ENCODE results near the gene RAP1GAP2. TPM values are rescaled to one million over a fixed set of nuclear protein-coding genes. Genes with fewer than 3 reads are reported as not detected.

RAP1GAP2 gene
- polyA plus RNA-seq, 4 donors = 17.6 to 32.1 (median 25.0) TPM

DNA sequence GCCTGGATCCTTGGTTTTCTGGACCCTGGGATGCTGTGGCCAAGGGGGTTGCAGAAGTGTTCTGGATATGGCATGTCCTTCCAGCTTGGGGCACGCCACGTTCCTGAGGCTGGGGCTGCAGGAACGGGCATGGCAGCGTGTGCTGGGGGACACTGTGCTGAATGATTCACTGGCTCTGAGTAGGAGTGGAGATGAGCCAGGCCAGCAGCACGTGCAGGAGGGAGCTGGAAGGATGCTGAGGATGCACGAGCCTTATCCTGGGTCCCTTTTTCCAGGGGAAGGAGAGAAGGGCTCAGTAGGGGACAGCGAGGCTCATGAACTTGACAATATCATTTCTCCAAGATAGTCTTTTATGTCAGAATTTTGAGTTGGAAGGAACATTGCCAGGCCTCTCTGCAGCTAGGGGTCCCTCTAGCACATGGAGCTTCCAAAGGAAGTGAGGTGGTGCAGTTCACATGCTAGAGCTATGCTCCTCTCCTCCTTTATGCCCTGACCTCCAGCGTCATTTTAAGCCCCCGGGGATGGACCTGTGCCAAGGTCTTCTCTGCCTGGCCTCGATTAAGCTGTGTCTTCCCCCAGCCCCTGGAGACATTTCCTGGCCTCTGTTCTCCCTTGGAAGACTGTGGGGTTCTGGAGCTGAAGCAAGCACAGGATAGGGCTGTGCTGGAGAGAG, 141.2 kb downstream of the RAP1GAP2 start:
- DNase-seq (ENCODE audit: low read depth in 4 of 4, low spot score in 2 of 4) = no peak

DNA sequence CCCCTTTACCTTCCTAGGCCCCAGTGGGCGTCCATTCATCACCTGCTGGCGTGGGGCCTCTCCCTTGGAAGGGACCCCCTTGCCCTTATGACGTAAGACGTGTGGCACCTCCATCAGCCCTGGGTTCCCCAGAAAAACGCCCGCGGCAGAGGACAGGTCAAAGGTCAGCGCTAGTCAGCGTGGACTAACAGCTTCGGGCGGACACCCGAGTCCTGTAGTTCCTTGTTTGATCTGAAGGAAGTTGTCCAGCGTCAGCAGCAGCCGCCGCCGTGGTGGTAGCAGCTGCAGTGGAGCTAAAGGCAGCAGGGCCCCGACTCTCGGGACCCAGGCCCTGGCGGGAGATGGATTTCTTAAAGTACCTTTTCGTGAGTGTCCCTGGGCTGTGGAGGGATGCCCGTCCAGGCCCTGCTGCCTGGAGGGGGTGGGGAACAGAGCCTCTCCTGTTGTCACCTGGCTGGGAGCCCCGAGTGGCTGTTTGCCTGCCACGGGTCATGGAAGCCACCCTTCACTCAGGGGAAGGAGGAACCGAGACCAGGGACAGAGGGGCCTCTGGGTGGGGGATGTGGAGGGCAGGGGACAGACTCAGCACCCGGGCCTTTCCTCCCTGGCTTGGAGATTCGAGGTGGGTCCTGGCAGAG, 143.6 kb downstream of the RAP1GAP2 start:
- no peak for DNase-seq (ENCODE audit: low read depth in 4 of 4, low spot score in 2 of 4)

DNA sequence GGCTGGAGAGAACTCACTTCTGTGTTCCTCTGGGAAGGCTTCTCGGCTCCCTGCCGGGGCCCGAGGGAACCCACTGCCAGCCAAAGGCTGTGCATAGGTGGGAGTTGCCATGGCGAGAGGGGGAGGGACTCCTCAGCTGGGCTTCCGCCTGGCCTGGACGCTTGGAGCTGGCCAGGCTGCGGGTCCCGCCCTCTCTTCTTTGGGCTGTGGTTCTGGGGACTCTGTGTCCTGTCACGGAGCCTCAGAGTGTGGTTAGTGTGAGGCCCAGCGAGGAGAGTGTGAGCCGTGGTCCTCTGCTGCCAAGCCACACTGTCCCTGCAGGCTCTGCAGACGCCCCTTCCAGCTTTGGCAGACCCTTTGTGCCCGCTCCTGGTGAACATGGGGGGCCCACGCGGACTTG, 144.1 kb downstream of the RAP1GAP2 start:
- no peak for DNase-seq (ENCODE audit: low read depth in 4 of 4, low spot score in 2 of 4)

DNA sequence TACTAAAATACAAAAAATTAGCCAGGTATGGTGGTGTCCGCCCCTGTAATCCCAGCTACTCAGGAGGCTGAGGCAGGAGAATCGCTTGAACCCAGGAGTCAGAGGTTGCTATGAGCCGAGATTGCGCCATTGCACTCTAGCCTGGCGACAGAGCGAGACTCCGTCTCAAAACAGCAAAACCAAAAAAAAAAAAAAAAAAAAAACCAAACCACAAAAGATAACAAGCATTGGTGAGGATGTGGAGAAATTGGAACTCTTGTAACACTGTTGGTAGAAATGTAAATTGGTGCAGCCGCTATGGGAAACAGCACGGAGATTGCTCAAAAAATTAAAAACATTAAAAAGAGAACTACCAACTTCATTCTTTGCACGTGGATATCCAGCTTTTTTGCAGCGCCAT, 147.7 kb downstream of the RAP1GAP2 start:
- no peak for DNase-seq (ENCODE audit: low read depth in 4 of 4, low spot score in 2 of 4)

DNA sequence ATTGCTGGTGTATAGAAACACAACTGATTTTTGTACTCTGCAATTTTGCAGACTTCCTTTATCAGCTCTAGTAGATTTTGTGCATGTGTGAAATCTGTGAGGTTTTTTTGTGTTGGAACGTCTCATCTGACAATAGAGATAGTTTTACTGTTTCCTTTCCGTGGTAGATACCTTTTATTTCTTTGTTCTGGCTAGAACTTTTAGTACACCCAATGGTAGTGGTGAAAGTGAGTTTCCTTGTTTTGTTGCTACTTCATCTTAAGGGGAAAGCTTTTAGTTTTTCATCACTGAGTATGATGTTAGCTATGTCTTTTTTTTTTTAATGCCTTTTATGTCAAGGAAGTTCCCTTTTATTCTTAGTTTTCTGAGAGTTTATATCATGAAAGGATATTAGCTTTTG, 149.1 kb downstream of the RAP1GAP2 start:
- DNase-seq (ENCODE audit: low read depth in 4 of 4, low spot score in 2 of 4) = no peak

DNA sequence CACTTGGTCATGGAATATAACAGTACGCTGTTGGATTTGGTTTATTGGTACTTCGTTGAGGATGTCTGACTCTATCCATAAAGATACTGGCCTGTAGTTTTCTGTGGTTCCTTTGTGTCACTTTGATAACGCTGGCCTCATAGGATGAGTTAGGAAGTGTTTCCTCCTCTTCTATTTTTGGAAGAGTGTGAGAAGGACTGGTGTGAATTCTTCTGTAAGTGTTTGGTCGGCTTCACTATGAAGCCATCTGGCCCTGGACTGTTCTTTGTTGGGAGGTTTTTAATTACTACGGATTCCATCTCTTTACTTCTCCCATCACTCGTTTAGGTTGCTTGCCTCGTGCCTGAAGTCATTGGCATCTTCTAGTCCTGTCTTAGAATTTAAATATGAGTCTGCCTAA, 149.9 kb downstream of the RAP1GAP2 start:
- no peak for DNase-seq (ENCODE audit: low read depth in 4 of 4, low spot score in 2 of 4)

DNA sequence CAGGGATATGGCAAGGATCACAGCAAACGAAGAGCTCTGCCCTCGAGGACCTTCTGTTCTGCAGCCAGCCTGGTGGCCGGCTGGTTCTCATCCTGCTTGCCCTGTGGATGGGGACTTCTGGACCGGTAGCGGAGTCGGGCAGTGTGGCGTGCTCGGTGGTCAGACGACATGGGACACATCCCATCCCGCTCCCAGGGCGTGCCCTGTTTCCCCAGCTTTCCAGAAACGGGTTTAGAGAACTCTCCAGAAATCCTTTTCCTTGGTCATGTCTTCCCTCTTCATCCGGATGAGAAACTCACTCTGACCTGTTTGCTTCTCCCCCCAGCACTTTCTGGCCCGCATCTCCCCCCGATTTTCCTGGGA, 151.3 kb downstream of the RAP1GAP2 start:
- DNase-seq (ENCODE audit: low read depth in 4 of 4, low spot score in 2 of 4) = no peak

DNA sequence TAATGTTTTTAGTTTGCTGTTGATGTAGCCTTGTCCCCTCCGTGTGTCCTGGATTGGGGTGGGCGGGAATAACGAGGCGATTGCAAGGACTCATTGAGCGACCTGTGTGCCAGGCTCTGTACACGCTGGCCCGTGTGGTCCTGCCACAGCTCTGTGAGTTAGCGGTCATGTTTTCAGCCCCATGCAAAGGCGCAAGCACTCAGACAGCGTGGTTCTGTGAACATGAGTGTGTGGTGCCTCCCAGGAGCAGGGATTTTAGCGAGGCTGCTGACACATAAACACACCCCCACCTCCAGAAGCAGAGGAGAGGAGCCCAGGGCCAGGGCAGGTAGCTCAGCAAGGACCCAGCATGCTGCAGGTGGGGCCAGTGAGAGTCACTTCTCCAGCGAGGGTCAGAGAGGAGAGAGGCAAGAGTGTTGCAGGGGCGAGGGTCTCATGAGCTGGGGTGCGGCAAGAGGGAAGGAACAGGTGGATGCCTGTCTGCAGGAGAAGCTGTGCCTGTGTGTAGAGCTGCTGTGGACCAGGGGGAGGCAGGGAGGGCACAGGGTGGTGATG, 151.8 kb downstream of the RAP1GAP2 start:
- no peak for DNase-seq (ENCODE audit: low read depth in 4 of 4, low spot score in 2 of 4)

DNA sequence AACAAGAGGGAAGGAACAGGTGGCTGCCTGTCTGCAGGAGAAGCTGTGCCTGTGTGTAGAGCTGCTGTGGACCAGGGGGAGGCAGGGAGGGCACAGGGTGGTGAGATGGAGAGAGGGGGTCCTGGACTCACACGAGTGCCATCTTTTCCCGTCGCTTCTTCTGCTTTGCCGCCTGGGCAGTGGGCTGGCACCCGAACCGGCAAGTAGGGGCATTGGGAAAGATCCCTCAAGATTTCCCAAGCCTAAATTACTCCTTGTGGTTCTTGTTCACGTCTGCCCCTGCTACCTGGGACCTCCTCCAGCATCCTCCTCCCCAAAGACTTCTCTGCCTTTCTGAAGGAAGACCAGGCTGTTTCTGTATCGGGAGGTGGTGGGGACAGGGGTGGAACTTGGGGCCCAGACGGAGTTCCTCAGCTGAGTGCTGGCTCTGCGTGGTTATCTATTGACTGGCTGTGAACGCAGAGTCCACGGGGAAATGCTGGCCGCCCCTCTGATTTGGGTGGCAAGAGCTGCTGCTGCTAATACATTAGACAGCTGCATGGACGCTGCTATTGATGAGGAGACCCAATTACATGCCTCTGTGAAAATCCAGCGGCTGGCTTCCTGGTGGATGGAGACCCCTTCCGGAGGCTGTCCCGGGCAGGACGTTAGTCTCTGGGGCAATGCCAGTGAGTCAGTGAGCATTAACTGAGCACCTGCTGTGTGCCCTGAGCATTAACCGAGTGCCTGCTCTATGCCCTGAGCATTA, 152.7 kb downstream of the RAP1GAP2 start:
- DNase-seq (ENCODE audit: low read depth in 4 of 4, low spot score in 2 of 4) = no peak

DNA sequence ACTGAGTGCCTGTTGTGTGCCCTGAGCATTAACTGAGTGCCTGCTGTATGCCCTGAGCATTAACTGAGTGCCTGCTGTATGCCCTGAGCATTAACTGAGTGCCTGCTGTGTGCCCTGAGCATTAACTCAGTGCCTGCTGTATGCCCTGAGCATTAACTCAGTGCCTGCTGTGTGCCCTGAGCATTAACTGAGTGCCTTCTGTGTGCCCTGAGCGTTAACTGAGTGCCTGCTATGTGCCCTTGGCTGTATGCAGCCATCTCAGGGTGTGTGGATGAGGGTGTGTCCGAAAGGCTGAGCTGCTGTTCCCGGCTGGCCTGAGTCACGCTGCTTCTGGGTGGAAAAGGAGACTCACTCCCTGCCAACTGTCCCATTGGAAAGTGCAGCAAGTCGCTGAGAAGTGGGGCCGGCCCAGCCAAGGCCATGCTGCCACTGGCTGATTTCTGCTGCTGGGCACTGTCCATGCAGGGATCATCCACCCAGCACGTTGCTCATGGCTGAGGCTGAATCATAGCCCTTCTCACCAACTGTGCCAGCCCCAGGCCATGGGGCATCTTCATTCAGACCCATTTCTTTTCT, 153.3 kb downstream of the RAP1GAP2 start:
- DNase-seq (ENCODE audit: low read depth in 4 of 4, low spot score in 2 of 4) = no peak

DNA sequence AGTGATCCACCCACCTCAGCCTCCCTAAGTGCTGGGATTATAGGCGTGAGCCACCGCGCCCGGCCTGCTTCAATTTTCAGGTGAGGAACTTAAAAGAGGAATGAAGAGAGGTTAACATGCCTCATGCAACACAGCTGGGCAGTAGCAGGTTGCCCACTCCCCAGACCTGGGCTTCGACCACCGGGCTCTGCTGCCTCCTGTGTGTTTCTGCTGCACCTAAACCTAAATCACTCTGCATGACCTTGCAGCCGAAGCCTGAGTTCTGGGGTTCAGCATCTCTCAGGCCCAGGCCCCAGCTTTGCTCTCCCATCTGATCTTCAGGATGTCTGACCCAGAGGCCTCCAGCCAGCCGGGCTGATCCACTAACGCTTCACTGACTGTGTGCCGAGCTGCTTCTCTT, 154.6 kb downstream of the RAP1GAP2 start:
- no peak for DNase-seq (ENCODE audit: low read depth in 4 of 4, low spot score in 2 of 4)

DNA sequence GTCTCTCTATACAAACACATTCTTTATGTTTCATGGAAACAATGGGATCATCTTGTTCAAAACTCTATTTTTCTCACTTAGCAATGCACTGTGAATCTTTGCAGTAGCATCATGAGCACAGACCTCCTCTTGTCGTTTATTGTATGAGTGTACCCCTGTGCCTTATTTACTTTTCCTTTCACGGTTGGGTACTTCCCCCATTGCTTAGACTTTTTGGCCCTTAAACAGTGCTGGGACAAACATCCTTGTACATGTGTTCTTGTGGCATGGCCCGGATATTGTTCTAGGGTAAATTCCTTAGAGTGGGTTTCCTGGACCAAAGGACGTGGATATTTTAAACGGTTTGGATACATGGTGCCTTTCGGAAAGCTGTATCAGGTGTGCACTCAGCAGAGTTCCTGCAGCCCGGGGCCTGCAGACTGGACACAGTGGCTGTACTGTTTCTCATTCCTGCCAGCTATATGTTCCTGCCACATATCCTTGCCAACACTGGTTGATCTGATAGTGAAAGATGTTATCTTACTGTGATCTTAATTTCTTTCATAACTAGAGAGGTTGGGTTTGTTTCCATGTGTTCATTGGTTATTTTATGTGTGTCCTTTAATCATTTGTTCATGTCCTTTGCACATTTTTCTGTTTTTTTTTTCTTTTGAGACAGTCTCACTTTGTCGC, 156.1 kb downstream of the RAP1GAP2 start:
- DNase-seq (ENCODE audit: low read depth in 4 of 4, low spot score in 2 of 4) = no peak

DNA sequence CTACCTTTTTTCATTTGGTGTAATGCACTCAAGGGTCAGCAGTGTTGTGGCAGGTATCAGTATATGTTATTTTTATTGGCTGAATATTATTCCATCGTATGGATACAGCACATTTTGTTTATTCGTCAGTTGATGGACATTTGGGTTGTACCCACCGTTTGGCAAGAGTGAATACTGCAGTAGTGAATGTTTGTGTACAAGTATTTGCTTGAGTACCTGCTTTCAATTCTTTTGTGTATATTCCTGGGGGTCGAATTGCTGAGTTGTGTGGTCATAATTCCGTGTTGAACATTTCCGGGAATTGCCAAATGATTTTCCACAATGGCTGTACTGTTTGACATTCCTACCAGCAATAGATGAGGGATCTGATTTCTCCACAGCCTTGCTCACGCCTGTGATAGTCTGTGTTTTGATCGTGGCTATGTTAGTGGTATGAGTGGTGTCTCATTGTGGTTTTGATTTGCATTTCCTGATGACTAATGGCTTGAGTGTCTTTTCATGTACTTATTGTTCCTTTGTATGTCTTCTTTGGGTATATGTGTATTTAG, 158.7 kb downstream of the RAP1GAP2 start:
- DNase-seq (ENCODE audit: low read depth in 4 of 4, low spot score in 2 of 4) = no peak

DNA sequence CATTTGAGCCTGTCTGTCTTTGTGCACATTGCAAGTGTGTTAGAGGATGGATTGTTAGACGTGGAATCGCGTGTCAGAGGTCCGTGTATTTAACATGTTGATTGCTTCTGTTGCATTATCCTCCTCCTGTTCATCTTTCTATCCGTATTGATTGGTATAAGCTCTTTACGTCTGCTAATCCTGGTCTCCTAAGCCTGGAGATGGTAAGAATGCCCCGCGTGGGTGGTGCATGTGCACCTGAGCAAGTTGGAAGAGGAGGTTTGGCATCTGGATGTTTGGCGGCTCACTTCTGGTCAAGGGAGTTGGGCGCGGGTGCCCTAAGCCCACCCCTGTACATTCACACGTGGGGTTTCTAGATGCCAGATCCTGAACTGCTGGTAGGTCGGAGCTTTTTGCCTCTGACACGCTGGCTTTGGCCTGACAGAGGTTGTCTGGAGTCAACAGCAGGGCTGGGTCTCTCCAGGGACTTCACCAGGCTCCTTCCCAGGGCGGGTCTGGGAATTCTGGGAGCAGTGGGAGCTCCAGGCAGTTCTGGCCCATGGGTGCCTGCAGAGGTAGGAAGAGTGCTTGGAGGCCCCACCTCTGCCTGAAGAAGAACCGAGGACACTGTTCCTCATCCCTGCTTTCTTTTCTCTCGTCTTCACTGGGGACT, 159.8 kb downstream of the RAP1GAP2 start:
- no peak for DNase-seq (ENCODE audit: low read depth in 4 of 4, low spot score in 2 of 4)

DNA sequence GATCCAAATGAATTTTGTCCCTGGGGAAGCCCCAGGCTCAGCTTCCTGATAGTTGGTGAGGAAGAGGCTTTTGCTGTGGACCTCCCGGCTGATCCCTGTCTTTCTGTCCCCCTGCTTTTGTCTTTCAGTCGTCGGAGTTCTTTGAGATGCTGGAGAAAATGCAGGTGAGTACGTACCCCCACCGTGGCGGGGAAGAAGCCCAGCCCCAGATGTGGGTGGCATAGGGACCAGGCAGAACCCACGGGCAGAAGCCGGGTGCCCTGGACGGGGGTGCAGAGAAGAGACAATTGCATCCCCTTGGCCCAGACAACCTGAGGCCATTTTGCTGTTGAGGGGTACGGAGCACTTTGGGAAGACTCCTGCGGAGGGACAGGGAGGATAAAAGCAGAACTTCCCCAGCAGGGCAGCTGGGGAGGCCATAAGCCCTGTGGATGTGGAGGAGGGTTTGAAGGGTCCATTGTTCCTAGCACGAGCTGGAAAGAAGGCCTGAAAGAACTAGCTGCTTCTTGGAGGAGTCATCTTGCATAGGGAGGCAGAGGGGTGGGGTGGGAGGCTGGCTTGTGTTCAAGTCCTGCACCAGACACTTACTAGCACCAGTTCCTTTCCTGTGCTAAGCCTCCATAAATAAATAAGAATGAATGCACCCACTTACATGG, 161.5 kb downstream of the RAP1GAP2 start:
- DNase-seq (ENCODE audit: low read depth in 4 of 4, low spot score in 2 of 4) = no peak

DNA sequence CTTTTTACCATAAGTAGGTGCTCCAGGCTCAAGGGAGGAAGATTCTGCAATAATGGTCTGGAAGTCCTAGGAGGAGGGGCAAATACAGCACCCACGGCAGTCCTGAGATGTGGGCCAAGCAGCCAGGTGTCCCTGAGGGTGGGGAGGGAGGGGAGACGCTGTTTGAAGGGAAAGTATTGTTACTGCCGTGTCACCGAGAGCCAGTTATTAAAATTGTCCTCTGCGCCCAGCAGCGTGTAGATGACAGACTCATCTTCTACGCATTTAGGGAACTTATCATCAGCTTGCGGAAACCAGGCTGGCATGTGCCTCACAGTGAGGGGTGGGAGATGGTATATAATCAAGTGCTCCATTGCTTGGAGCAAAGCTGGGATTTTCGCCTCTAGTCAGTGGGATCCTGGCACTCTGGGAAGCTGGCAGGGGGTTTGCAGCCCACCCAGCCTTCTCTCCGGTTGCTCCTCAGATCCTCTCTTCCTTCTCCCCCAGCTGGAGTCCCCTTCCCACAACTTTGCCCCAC, 162.5 kb downstream of the RAP1GAP2 start:
- no peak for DNase-seq (ENCODE audit: low read depth in 4 of 4, low spot score in 2 of 4)

DNA sequence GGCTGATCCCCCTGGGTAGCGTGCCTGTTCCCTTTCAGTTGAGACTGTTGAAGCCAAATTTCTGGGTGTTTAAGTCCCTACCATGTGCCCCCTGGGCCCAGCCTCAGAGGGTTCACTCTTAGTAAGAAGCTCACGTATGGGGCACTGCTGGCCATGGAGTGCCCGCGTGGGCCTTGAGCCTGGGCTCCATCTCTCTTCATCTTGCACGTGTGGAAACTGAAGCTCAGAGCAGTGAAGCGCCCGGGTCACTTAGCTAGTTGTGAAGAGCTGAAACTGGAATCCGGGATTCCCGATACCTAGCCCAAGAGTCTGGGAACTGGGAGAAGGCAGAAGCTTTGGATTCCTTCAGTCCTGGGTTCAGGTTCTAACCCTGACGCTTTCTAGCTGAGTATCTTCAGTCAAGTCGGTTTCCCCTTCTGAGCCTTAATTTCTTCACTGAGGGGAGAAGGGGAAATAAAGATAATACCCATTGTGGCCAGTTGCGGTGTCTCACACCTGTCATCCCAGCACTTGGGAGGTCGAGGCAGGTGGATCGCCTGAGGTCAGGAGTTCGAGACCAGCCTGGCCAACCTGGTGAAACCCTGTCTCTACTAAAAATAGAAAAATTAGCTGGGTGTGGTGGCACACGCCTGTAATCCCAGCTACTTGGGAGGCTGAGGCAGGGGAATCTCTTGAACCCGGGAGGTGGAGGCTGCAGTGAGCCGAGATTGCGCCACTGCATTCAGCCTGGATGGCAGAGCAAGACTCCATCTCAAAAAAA, 163.3 kb downstream of the RAP1GAP2 start:
- no peak for DNase-seq (ENCODE audit: low read depth in 4 of 4, low spot score in 2 of 4)

DNA sequence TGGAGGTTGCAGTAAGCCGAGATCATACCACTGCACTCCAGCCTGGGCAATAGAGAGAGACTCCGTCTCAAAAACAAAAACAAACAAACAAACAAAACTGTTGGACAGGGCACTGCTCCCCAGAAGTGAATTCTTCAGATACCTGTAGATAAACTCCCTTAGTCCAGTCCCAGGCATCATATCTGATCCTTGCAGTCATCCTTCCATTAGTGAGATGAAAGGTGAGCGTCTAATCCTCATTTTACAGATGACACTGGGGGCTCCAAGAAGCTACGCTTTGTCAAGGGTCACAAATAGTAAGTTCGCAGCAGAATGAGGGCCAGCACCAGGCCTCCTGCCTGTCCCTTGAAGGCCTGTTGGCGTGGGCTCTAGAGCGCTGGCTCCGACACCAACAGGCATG, 165.2 kb downstream of the RAP1GAP2 start:
- DNase-seq (ENCODE audit: low read depth in 4 of 4, low spot score in 2 of 4) = no peak

DNA sequence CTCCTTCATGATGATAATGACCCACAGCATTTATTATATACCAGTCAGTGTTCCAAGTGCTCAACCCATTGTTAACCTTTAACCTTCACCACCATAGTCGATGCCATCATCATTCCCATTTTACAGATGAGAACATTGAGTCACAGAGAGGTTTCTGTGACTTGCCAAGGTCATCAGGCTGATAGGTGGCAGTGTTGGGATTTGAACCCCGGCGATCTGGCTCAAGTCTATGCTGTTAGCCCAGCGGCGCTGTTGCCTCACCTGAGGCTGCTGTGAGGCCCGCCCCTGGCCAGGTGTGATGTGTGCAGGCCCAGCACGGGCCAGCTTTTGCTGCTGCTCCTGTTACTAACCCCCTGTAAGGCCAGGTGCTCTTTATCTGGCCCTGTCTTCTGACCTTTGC, 166.0 kb downstream of the RAP1GAP2 start:
- no peak for DNase-seq (ENCODE audit: low read depth in 4 of 4, low spot score in 2 of 4)
